KBM-7 (cell line): ENCODE measurements around the gene POLR2A.
"Not testable (repeated sequence)": the region's sequence is repeated elsewhere in the genome, so short reads cannot be mapped to it uniquely, and the experiment has no call there.

Source experiments
- DNase-seq: peaks from one replicate; pipeline ENCODE4 v3.0.0-alpha.2; 2015
- in situ Hi-C: fragments of 300-500 bp; cut with MboI; formaldehyde crosslinking; loops from 2 replicates; pipeline ENCODE4 v1.14.3; 2020; ENCODE audit warnings: low sequenced_read_pairs, low pct_unique_long_range_greater_than_20kb, mixed read lengths

The POLR2A gene

DNA sequence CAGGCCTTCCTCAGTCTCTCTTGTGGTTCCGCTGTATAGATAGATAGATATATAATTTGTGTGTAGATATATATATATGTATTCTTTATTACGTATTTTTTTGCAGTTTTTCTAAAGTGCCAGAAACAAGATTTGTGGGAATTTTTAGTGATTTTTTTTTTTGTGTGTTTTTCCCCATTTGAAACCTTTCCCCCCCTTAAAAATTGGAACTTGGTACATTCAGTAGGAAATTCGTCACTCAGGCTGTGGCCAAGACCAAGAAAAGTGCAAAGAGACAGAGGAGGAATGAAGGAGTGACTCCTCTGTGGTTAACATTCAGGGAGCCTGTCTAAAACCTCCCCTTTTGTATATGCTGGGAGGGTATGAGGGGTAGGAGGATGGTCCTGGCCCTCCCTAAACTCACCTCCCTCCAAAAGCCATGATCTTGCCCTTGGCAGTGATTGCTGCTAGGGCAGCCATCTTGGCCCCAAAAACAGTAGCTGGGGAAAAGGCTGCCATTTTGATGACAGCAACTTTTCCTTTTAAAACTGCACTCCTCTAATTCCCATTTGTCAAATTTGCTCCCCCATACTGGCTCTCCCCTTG is 24.1 kb upstream of the POLR2A start:
- in situ Hi-C loops = no loop called here
- DNase-seq = no peak

DNA sequence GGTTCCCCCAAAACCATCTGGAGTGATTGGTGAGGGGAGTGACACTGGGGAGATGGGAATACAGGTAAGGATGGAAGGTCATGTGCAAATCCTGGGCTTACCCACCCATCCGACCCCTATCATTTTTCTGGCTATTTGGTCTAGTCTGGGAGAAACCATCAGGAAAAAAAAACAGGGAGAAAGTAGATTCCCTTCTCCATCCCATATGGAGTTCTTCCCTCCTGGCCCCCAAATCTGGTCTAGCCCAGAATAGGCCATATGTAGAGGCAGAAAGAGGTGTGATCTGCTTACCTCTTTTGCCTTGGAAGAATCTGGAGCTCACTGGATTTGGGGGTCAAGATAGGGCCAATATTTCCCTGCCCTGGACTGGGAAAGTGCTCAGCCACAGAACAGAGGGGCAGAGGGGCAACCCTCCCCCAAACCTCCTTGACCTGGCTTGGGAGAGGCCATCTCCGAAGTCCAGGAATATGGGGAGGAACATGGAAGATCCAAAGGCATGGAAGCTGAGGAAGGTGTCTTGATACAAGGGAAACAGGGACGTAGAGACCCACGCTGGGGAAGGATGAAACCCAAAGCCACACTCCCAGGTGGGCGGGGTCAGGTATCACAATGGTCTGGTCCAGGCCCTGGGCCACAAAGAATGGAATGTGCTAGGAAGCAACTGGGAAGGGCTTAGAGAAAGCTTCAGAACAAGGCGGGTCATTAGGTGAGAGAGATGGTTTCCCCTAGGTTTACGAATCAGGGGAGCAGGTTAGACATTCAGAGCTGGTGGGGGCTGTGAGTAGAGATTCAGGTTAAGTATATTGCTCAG is 23.1 kb upstream of the POLR2A start:
- DNase-seq = no peak
- in situ Hi-C loops = no loop called here

DNA sequence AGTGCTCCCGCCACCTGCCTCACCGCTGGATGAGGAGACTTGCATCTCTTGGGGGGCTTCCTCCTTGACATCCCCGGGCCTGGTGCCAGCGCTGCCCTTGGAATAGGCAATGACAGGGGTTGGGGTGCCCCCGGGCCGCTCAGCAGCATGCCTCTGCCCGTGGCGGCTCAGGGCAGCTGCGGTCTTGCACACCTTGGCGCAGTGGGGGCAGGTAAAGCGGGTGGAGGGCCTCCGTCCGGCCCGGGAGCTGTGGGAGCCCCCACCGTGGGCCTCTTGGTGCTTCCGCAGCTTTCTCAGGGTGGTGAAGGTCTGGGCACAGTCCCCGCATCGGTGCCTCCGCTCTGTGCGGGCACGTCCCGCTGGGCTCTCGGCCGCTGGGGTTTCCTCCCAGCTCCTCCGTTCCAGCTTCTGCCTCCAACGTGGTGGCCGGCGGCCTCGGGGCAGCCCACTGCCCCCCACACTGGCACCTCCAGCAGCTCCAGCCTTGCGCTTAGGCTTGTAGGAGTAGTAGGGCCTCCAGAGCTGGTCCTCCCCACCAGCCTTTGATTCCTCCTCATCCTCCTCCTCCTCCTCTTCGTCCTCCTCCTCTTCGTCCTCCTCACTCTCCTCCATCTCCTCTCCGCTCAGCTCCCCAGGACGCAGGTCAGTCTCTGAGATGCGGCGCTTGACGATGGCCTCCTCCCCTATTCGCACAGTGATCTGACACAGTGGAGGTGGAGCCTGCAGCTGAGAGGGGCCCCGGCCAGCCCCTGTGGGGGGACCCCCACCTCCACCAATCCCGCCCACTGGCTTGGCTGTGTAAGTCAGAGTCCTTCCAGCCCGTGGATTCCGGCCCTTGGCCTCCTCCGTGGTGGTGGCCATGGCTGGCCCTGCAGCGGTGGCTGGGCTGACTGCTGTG is 21.4 kb upstream of the POLR2A start:
- no peak for DNase-seq
- in situ Hi-C loops = no loop called here

DNA sequence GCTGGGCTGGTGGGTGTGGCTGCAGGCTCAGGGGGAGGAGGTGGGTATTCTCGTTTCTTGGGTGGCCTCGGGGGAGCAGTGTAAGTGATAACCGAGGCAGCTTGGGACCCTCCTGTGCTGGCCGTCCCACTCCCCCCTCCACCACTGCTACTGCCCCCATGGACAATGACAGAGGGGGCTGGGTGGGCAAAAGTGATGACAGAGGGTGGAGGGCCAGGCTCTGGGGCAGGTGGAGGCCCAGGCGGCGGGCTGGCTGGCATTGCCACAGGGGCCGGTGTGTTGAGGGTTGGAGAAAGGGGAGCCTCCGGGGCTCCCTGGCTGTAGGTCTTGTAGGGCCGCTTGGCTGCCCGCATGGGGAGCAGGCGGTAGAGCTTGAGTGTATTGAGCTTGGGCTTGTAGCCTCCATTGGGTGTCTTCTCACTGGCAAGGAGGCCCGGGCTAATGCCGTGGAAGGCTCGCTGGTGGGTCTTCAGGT is 20.8 kb upstream of the POLR2A start:
- in situ Hi-C loops = no loop called here

DNA sequence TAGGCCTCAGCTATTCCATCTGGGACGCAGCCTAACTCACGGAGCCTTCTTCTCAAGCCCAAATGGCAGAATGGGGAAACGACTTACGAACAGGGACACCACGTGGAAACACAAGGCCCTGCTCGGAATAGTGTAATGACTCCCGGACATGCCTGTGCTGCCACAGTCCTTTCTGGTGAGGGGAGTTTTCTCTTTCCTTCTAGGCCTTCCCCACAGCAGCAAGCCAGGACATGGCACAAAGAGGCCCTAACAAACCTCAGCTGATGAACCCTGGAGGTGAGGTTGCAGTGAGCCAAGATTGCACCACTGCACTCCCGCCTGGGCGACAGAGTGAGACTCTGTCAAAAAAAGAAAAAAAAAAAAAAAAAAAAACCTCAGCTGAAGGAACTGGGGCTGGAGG is 20.1 kb upstream of the POLR2A start:
- in situ Hi-C loops = no loop called here
- no peak for DNase-seq

More for the DNA sequence above, 20.8 kb upstream of the POLR2A start:
- no peak for DNase-seq

DNA sequence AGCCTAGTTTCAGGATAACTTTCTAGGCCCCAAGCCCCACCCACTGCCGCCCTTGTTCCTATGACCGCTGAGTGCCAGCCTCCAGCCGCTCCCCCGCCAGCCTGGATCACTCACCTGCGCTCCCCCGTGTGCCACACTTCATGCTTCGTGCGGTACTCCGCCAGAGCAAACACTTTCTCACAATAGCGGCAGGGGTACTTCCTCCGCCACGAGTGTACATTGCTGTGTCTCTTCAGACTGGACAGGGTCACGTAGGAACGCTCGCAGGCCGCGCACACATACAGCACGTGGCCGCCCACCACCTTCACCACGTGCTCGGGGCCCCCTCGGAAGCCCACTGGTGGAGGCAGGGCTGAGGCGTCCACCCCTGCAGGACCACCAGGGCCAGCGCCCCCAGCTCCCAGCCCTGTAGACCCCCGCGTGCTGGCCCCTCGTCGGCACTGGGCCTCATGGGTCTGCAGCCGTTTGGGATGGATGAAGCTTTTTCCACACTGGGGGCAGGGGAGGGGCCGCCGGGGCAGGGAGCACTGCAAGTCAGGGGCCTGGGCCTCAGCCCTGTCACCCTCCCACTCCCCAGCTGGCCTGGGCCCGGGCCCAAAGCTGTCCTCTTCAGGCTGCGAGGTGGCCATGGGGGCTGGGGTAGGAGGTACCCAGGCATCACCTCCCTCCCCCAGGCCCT is 18.4 kb upstream of the POLR2A start:
- in situ Hi-C loops = no loop called here
- no peak for DNase-seq

DNA sequence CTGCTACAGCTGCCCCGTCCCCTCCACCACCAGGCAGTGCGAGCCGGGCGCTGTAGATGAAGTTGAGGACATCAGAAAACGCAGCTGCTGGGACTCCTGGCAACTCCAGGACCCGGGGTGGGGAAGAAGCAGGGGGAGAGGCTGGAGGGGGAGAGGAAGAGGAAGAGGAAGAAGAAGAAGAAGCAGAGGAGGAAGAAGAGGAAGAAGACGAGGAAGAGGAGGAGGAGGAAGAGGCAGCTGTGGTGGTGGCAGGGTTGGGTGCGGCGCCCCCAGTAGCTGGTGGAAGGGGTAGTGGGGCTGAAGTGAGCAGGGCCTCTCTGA is 17.9 kb upstream of the POLR2A start:
- no peak for DNase-seq
- in situ Hi-C loops = no loop called here

DNA sequence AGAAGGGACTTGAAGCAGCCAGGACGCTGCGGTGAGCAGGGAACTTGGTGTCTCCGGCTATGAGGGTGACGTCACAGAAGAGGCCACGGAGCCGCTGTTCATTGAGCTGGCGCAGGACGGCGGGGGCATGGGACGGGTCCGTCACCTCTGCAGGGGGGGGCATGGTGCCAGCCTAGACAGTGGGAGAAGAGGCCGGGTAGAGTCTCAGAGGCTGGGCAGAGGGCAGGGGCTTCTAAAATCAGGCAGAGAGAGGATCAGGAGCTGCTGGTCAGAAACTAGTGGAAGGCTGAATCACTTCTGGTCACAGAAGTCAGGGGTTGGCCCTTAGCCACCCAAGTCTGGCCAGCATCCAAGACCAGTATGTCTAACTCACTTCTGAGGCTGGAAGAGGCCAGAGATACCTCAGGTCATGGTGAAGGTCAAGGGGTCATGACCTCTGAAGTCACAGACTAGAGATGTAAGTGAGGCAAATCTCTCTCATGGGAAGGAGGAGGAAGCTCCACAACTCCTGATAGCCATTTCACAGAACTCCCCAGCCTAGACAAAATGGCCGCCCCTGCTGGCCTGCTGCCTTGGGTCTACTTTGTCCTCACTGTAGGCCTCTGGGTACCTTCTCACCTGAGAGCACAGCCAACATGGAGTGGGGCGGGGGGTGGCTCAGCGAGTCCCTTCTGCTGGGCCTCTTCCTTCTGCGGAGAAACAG is 17.4 kb upstream of the POLR2A start:
- in situ Hi-C loops = no loop called here
- DNase-seq = no peak

DNA sequence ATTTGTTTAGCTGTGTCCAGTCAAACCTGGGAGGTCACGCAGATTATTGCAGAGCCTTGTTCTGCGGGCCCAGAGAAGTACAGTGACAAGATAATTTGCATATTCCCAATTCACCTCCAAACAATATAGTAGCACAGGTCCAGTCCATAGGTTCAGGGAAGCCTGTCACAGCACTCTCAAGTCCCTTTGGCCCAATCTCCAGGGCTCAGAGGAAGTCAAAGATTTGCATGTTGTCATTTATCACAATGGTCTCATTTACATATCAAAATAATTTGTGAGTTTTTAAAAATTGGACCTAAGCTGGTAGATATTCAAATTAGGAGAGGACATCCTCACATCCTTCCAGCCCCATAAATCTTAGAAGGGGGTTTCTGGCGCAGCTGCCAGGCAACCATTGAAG is 16.7 kb upstream of the POLR2A start:
- in situ Hi-C loops = no loop called here
- no peak for DNase-seq

DNA sequence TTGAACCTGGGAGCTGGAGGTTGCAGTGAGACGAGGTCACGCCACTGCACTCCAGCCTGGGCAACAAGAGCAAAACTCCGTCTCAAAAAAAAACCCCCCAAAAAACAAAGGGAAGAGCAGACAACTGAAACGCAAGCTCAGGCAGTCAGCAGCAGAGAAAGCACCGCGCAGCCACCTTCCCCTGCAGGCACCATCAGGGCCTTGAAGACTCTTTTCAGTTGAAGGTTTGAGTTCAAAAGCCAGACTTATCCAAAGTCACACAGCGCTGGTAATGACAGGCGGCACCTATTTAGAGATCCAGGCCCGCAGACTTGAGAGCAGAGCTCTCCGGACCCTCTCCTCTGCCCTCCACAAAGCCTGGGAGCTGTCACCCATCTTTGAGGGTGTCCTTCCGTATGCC is 15.9 kb upstream of the POLR2A start:
- DNase-seq = no peak
- in situ Hi-C loops = no loop called here

DNA sequence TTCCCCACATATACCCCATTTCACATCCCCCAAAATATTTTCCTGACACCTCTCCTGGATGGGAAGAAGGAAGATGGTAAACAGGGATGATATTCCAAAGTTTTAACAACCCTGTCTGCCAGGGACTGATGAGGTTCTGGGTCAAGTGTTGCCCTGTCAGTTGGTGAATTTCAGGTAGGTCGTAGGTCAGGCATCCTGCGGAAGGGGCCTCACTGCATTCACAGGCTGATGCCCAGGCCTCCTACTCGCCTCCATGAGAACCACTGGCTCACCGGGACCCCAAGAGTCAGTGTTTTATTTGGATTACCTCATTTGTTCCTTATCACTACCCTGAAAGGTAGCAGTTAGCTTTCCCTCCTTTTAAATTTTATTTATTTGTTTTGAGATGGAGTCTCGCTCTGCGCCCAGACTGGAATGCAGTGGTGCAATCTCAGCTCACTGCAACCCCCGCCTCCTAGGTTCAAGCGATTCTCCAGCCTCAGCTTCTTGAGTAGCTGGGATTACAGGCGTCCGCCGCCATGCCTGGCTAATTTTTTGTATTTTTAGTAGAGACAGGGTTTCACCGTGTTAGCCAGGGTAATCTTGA is 15.3 kb upstream of the POLR2A start:
- no peak for DNase-seq
- in situ Hi-C loops = no loop called here

DNA sequence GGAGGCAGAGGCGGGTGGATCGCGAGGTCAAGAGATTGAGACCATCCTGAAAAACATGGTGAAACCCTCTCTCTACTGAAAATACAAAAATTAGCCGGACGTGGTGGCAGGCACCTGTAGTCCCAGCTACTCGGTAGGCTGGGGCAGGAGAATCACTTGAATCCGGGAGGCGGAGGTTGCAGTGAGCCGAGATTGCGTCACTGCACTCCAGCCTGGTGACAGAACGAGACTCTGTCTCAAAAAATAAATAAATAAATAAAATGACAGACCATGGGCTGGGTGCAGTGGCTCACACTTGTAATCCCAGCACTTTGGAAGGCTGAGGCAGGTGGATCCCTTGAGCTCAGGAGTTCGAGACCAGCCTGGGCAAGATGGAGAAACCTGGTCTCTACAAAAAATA is 14.3 kb upstream of the POLR2A start:
- DNase-seq, in situ Hi-C loops: not testable (repeated sequence)

DNA sequence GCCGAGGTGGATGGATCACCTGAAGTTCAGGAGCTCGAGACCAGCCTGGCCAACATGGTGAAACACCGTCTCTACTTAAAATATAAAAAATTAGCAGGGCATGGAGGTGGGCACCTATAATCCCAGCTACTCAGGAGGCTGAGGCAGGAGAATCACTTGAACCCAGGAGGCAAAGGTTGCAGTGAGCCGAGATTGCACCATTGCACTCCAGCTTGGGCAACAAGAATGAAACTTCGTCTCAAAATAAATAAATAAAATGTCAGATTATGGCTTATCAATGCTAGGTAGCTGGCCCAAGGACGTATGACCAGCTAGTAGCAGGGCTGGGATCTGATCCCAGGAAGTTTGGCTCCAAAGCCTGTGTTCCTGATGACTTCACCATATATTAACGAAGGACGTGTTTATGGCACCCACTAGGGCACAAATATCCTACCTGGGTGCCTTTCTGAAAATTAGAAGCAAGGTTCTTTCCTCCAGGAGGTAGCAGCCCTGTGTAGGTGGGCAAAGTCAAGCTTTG is 13.7 kb upstream of the POLR2A start:
- DNase-seq, in situ Hi-C loops: not testable (repeated sequence)

DNA sequence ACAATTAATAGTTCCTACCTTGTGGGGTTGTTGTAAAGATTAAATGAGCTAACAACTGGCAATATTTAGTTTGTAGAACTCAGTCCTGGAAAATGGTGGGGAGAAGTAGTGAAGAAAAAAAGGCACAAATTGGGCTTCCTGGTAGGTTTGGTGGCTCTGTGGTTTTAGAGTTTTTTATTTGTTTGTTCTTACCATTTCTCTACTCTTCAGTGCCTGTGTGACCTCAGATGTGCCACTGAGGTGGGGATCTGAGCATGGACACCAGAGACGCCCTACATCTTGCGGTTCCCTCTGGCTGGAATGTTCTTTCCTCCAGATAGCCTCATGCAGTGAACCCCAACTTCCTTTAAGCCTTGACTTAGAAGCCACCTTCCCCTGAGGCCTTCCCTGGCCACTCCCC is 12.4 kb upstream of the POLR2A start:
- in situ Hi-C loops = no loop called here
- DNase-seq = no peak

DNA sequence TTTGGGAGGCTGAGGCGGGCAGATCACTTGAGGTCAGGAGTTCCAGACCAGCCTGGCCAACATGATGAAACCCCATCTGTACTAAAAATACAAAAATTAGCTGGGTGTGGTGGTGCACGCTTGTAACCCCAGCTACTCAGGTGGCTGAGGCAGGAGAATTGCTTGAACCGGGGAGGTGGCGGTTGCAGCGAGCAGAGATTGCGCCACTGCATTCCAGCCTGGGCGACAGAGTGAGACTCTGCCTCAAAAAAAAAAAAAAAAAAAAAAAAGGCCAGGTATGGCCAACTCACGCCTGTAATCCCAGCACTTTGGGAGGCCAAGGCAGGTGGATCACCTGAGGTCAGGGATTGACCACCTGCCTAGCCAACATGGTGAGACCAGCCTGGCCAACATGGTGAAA is 9.4 kb upstream of the POLR2A start:
- DNase-seq, in situ Hi-C loops: not testable (repeated sequence)

DNA sequence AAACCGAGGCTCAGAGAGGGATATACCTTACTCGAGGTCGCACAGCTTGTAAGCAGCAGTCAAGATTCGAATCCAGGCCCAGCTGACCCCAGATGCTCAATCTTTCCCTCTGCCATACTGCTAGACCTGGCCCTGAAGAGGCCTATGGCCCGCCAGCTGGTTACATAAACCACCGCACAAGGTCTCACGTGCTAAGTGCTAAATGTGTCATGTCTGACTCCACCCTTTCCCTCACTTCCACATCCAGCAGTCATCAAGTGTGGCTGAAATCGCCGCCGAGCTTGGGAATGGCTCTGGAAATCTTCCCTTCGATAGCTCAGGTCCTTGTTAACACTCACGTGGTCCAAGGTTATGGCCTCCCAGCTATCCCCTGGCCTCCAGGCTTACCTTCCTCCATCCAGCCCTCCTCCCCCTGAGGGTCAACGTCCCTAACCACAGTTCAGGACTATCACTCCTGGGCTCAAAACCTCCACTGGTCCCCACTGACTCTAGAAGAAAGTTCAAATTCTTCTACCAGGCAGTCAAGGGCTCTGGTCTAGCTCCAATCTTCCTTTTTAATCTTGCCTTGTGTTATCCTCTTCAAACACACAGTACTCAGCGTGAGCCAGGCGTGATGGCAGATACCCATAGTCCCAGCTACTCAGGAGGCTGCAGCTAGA is 8.3 kb upstream of the POLR2A start:
- DNase-seq = no peak
- in situ Hi-C loops = no loop called here

DNA sequence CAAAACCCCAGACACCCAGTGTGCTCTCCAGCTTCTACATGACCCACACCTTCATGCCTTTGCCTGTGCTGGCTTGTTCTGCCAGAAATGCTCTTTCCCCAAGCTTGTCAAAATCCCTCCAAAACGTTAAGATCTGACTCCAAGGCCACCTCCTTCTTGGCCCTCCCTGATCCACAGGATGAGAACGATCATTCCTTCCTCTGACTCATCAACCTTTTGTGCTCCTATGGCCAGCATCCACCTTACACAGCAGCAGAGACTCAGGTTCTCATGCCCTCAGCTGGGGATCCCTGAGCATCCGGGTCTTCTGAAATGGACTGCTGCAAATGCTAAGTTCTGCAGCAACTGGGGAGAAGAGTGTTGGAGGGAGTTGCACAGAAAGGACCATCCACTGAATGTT is 7.7 kb upstream of the POLR2A start:
- no peak for DNase-seq
- in situ Hi-C loops = no loop called here

DNA sequence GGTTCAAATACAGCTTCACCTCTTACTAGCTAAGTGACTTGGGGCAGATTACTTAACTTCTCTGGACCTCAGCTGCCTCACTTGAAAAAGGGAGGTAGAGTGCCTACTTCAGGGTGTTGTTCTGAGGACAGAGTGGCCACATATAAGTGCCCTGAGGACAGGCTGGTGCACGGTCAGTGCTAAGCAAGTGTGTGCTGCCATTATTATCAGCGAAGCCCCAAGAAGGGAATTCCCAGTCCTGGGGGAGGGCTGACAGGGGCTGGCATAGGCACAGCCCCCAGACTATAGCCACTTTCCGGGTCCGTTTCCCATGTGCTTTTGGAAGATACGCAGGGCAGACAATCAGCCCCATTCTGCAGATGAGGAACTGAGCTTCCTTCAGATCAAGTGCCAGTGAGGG is 7.2 kb upstream of the POLR2A start:
- DNase-seq = no peak
- in situ Hi-C loops = no loop called here
